Measurements from ENCODE around the gene GABBR2.

The GABBR2 gene

GRCh38 chr9:98610711-98611110 is 98.0 kb downstream of the GABBR2 start:
- H3K27ac ChIP-seq: no peak overlapping the region
- TF ChIP-seq ZFX (IDR thresholded peaks at IDR 0.05) (no peak), CTCF (conservative IDR thresholded peaks at IDR 0.05) (no peak)

GRCh38 chr9:98610211-98610610 is 98.5 kb downstream of the GABBR2 start:
- no peak overlapping the region for H3K27ac ChIP-seq
- TF ChIP-seq ZFX (IDR thresholded peaks at IDR 0.05): no peak
- no peak for TF ChIP-seq CTCF (conservative IDR thresholded peaks at IDR 0.05)

- no peak overlapping the region for H3K27ac ChIP-seq
- no peak for TF ChIP-seq ZFX (IDR thresholded peaks at IDR 0.05)
Measured at GRCh38 chr9:98609646-98610045, 99.1 kb downstream of the GABBR2 start.

- TF ChIP-seq CTCF (conservative IDR thresholded peaks at IDR 0.05) (no peak), ZFX (IDR thresholded peaks at IDR 0.05) (no peak)
- no peak overlapping the region for H3K27ac ChIP-seq
Measured at GRCh38 chr9:98607787-98608186, 100.9 kb downstream of the GABBR2 start.

- TF ChIP-seq ZFX (IDR thresholded peaks at IDR 0.05): no peak
- no peak for TF ChIP-seq CTCF (conservative IDR thresholded peaks at IDR 0.05)
- no peak overlapping the region for H3K27ac ChIP-seq
Measured at GRCh38 chr9:98607152-98607551, 101.6 kb downstream of the GABBR2 start.

- H3K27ac ChIP-seq: no peak overlapping the region
- TF ChIP-seq ZFX (IDR thresholded peaks at IDR 0.05): no peak
- TF ChIP-seq CTCF (conservative IDR thresholded peaks at IDR 0.05): no peak
Measured at GRCh38 chr9:98606730-98607129, 102.0 kb downstream of the GABBR2 start.

- no peak overlapping the region for H3K27ac ChIP-seq
- no peak for TF ChIP-seq CTCF (conservative IDR thresholded peaks at IDR 0.05)
Measured at GRCh38 chr9:98605116-98605515, 103.6 kb downstream of the GABBR2 start.

GRCh38 chr9:98603821-98604383 is 104.8 kb downstream of the GABBR2 start:
- no peak overlapping the region for H3K27ac ChIP-seq
- TF ChIP-seq ZFX (IDR thresholded peaks at IDR 0.05) (no peak), CTCF (conservative IDR thresholded peaks at IDR 0.05) (no peak)
